Measurements from ENCODE around the gene RASA1.
"Not testable (repeated sequence)": the region's sequence is repeated elsewhere in the genome, so short reads cannot be mapped to it uniquely, and the experiment has no call there.

Gene RASA1

DNA sequence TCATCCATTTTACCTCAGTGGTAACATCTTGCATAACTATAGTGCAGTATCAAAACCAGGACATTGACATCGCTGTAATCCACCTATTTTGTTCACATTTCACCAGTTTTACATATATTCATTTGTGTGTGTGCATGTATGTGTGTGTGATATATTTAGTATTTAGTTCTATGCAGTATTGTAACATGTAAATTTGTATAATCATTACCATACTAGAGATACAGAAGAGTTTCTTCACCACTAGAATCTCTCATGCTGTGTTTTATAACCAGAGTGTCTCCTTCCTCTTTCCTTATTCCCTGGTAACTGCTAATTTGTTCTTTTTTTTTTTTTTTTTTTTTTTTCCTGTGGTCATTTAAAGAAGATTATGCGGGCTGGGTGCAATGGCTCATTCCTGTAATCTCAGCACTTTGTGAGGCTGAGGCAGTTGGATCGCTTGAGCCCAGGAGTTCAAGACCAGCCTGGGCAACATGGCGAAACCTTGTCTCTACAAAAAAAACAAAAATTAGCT lies 11.0 kb downstream of the RASA1 start:
- no peak for FAIRE-seq

DNA sequence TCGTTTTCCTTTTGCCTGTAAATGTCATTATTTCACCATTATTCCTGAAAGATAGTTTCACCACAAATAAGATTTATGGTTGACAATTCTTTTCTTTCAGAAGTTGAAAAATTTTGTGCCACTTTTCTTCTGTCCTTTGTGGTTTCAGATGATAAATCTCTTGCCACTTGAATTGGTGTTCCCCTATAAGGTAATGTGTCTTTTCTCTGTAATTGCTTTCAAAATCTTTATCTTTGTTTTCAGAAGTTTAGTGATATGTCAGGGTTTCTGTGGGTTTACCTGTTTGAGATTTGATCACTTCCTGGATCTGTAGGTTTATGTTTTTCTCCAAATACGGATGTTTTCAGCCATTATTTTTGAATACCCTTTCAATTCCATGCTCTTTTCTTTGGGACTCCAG lies 14.6 kb downstream of the RASA1 start:
- DNase-seq (ENCODE audit: insufficient read length, low spot score) (no peak), FAIRE-seq (no peak)

More for the DNA sequence above, 11.0 kb downstream of the RASA1 start:
- no peak for DNase-seq (ENCODE audit: insufficient read length, low spot score)

DNA sequence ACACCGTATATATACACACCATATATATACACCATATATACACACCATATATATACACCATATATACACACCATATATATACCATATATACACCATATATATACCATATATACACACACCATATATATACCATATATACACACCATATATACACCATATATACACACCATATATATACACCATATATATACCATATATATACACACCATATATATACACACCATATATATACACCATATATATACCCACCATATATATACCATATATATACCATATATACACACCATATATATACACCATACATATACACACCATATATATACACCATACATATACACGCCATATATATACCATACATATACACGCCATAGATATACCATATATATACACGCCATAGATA lies 19.6 kb downstream of the RASA1 start:
- not testable (repeated sequence) for FAIRE-seq; DNase-seq (ENCODE audit: insufficient read length, low spot score)

DNA sequence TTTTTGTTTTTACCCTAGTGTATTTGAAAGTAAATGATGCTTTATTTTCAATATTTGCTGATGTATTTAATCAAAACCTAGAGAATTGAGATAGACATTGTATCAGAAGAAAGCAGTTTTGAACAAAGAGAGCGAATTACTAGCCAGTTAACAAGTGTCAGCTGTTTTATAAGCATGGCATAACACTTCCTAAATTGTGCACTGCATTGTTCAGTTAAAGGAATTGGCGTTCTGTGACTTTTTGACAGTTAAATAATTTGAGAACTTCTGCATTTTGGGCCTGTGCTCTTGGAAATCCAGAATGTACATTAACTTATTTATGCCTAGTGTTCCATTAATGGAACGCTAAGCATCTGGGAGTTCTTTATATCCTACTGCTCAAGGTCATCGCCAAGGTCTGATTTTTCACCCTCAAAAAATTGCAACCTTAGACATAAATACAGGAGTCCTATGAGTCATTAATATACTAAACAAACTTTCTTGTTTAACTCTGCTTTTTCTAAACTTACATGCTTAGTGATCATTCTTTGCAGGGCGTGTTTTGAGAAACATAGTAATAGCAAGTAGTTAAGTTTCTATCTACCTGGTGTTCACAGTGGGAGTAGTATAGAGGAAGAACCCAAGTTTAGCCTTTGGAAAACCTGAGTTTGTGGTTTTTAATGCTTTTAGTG lies 31.1 kb downstream of the RASA1 start:
- no peak for FAIRE-seq
- DNase-seq (ENCODE audit: insufficient read length, low spot score) = no peak

DNA sequence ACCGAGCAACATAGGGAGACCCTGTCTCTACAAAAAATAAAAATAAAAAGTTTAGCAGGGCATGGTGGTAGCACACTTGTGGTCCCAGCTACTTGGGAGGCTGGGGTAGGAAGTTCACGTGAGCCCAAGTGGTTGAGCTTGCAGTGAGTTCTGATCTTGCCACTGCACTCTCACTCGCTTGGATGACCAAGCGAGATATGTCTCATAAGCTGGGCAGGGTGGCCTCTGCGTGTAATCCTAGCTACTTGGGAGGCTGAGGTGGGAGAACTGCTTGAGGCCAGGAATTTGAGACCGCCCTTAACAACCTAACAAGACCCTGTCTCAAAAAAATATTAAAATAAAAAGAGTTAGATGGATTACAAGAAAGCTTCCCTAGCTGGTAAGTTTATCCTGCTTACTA lies 32.5 kb downstream of the RASA1 start:
- no peak for FAIRE-seq
- DNase-seq (ENCODE audit: insufficient read length, low spot score) = no peak

DNA sequence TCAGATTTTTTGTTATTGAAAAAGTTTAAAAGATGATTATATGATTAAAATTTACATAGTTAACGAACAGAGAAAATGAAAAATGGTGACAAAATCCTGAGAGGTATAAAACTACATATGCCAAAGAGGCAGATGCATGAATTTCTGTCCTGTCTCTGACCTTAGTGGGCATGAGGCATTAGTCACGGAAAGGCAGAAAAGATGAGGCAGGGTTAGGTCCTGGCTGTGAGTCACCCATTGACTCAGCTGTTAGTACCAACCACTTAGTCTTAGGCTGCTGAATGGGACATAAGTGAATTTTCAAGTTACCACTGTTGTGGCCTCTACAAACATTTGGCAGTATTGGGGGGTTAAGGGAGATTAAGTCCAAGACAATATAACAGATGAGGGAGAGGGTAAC lies 33.1 kb downstream of the RASA1 start:
- peak; percentile 71 for DNase-seq (ENCODE audit: insufficient read length, low spot score)
- FAIRE-seq = peak; percentile 87

DNA sequence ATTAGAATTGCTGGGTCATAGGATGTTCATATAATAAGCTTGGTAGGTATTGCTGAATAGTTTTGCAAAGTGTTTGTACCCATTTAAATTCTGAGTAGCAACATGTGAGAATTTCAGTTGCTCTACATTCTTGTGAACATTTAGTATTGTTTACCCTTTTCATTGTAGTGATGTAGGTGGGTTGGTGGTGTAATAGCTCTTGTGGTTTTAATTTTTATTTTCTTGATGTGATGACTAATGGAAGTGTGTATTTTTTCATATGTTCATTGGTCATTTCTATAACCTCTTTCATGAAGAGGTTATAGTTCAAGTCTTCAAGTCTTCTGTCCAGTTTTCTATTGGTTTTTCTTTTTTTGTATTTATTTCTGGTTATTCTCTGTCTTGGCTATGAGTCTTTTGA lies 34.4 kb downstream of the RASA1 start:
- DNase-seq (ENCODE audit: insufficient read length, low spot score) = no peak
- no peak for FAIRE-seq

DNA sequence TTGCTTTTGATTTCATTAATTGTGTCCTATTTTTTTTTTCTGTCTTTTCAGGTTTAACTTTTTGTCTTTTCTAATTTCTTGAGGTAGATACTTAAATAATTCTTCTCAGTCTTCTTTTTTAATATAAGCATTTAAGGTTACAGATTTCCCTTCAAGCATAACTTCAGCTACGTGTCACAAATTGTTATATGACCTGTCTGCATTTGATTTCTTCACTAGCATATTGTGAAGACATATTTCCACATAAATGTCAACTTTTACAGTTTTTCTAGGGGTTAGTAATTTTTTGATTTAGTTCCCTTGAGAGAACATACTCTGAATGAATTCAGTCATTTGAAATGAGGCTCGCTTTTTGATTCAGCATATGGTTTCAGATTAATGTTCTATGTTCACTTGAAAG lies 35.6 kb downstream of the RASA1 start:
- no peak for DNase-seq (ENCODE audit: insufficient read length, low spot score)
- FAIRE-seq = no peak

DNA sequence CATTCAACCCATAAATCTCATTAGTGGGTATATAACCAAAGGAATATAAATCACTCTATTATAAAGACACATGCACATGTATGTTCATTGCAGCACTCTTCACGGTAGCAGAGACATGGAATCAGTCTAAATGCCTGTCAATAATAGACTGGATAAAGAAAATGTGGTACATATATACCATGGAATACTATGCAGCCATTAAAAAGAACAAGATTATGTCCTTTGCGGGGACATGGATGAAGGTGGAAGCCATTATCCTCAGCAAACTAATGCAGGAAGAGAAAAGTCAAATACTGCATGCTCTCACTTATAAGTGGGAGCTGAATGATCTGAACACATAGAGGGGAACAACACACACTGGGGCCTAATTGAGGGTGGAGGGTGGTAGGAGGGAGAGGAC lies 38.4 kb downstream of the RASA1 start:
- FAIRE-seq; DNase-seq (ENCODE audit: insufficient read length, low spot score): not testable (repeated sequence)

DNA sequence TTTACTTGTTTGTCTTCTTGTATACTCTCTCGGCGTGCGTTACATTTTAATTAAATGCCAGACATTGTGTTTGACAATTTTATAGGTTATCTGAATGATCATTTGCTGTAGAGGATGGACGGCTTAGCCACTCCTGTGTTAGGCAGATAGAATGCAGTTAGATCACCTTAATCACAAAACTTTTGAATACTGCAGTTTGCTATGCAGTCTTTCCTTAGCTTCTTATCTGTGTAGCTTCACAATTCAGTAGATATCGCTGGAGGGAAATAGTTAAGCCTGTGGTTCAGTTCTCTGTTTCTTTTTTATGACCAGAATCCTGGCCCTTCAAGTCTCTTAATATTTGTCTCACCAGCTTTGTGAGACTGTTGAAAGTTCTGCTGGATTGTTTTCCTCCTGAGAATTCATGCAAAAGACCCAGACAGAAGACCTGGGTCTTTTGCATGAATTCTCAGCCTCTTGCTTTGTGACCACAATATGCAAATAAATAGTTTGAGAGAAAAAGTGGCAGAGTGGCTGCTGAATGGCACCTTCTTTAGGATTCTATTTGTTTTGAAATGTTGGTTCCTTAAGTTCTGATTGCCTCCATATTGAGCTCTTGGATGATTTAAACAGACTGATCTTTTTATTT lies 40.2 kb downstream of the RASA1 start:
- FAIRE-seq (no peak), DNase-seq (ENCODE audit: insufficient read length, low spot score) (no peak)

DNA sequence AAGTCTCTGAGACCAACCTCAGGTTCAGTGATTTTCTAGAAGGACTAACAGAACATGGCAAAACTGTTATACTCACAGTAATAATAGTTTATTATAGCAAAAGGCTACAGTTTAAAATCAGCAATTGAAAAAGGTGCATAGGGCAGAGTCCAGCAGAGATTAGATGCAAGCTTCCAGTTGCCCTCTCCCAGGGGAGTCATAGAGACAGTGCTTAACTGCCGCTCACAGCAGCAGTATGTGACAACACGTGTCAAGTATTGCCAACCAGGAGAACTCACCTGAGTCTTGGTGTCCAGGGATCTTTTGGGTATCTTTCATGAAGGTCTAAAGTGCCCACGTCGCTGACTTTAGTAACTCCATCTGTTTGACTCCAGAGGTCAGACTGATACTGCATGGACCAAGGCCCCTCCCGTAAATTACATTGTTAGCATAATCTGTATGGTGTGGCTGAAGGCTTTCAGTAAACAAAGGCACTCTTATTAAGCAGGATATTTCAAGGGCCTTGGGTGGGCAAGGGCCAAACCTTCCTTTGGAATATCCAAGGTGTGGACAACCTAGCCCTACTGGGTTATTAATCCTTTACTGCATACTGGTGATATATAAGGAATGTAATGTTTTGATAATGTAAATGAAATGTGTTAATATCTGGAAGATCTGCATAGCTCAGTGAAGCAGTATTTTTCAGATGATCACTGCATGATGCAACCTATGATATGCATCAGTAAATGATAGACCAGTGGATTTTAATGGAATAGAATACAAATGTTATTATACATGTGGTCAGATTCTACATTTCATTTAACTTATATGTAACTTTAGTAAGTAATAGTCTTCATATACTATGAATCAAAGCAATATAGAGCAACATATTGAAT lies 44.0 kb downstream of the RASA1 start:
- FAIRE-seq = no peak
- DNase-seq (ENCODE audit: insufficient read length, low spot score) = no peak

DNA sequence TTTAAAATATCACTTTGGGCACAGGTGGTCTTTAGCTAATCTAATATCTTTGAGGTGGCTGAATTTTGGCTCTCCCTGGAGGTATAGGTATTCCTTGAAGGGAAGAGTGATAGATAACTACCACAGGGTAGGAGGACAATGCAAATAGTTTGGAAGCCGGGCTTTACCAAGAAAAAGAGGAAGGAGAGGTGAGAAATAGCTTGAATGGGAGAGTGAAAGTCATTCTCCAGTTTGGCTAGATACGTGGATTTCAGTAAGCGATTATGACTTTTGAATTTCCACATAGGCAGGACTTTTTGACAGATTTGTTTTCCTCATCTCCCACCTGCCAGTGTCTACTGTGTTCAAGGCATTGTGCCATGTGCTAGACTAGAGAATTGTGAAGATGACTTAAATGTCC lies 45.5 kb downstream of the RASA1 start:
- no peak for FAIRE-seq

DNA sequence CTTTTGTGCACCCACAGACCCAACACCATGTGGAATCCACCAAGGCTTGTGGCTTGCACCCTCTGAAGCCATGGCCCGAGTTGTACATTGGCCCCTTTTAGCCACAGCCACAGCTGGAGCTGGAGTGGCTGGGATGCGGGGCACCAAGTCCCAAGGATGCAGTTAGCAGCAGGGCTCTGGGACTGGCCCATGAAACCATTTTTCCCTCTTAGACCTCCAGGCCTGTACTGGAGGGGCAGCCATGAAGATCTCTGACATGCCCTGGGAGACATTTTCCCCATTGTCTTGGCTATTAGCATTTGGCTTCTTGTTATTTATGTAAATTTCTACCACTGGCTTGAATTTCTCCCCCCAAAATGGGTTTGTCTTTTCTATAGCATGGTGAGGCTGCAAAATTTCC lies 51.8 kb downstream of the RASA1 start:
- DNase-seq (ENCODE audit: insufficient read length, low spot score) (no peak), FAIRE-seq (no peak)

More for the DNA sequence above, 45.5 kb downstream of the RASA1 start:
- DNase-seq (ENCODE audit: insufficient read length, low spot score) = no peak

DNA sequence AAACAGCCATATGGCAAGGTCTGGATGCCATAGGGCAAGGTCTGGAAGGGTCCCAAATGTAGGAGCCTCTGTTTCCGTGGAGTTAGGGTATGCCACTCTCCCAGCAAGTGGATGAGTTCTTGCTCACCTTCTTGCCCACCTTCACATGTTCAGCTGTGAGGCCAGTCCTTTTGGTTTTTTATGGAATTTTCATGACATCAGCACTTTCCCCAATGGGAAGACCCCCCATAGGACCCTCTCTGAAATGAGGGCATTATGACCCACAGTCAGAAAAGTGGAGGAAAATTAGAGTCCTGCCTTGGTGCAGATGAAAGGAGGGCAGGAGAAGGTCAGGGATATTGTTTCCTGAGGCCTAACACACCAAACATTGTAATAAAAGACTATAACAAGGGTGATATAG lies 53.9 kb downstream of the RASA1 start:
- no peak for FAIRE-seq
- DNase-seq (ENCODE audit: insufficient read length, low spot score) = no peak

DNA sequence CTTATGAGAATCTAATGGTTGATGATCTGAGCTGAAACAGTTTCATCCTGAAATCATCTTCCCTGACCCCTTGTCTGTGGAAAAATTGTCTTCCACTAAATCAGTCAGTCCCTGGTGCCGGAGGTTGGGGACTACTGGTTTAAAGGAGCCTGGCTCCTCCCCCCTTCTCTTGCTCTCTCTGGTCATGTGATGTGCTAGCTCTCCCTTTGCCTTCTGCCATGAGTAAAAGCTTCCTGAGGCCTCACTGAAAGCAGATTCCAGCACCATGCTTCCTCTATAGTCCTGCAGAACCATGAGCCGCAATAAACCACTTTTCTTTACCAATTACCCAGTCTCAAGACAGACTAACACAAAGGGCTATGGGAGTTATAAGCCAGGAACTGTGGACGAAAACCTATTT lies 54.7 kb downstream of the RASA1 start:
- DNase-seq (ENCODE audit: insufficient read length, low spot score) (no peak), FAIRE-seq (no peak)

DNA sequence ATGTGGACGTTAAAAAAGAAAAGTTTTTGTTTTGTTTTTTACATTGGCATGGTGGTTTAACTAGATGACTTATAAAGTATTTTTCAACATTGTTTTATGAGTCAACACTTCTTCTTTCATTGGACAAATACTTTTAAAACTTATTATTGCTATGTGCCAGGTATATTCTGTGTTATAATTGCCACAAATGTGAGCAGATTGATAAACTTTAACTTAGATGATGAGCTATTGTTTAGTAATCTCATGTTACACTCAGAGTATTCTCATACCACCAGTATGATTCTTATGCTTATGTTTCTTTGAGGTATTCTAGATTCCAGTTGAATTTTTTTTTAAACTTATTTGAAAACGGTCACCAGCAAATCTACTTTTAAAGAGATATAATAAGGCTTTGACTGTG lies 60.3 kb downstream of the RASA1 start:
- FAIRE-seq (no peak), DNase-seq (ENCODE audit: insufficient read length, low spot score) (no peak)

DNA sequence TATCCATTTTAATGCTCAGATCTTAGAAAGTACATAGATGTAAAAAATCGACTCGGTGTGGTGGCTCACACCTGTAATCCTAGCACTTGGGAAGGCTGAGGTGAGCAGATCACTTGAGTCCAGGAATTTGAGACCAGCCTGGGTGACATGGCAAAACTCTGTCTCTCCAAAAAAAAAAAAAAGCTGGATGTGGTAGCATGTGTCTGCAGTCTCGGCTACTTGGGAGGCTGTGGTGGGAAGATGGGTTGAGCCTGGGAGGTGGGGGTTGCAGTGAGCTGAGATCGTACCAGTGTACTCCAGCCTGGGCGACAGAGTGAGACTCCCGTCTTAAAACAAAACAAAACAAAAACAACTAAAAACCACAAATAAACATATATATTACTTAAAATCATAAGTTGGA lies 61.4 kb downstream of the RASA1 start:
- FAIRE-seq = no peak

DNA sequence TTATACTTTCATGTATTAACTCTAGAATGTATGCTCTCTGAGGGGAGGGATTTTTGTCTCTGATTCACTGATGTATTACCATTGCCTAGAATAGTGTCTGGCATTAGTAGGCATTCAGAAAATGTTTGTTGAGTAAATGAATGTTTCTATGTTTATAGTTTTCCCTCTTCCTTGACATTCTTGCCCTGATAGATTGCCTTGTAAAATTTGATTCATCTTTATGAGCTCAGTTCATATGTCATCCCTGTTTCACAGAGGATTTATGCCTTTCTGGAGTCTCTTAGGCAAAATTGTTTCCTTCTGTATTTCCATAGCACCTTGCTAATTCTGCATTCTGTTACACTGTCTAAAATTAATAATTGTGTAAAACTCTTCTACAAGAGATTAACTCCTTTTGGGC lies 72.3 kb downstream of the RASA1 start:
- FAIRE-seq (no peak), DNase-seq (ENCODE audit: insufficient read length, low spot score) (peak; percentile 9)

More for the DNA sequence above, 61.4 kb downstream of the RASA1 start:
- DNase-seq (ENCODE audit: insufficient read length, low spot score) = no peak

DNA sequence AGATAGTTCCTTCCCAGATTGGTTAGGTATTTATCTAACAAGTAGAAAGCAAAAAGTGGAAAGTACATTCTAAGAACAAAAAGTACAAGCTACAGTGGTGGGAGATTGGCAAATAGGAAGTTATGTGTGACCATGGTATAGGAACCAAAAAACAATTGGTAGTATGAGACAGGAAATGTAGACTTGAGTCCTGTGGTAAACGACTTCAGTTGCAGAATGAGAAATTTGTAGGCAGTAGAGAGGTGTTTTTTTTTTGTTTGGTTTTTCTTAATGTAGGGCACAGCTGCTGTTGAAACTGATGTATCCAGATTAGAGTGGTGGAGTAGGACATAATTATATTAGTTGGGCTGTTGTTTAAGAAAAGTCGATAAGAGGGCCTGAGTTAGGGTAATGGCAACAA lies 73.0 kb downstream of the RASA1 start:
- DNase-seq (ENCODE audit: insufficient read length, low spot score) (no peak), FAIRE-seq (no peak)

DNA sequence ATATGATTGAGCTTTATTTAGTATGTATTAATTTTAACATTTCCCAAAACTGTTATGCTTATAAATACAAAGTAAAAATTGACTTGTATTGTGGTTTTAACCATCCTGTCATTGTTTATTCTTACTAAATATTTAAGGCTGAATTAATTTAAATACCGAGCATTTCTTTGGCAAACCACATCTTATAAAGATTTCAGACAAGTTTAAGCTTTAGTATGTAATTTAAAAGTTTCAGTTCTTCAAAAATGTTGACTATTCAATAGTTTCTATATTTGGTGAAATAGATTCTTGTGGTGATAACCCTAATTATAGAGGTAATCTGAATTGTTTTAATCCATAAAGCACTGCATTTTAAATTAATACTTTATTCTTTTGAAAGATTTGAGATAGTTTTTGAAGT lies 79.6 kb downstream of the RASA1 start:
- DNase-seq (ENCODE audit: insufficient read length, low spot score) = no peak
- no peak for FAIRE-seq

DNA sequence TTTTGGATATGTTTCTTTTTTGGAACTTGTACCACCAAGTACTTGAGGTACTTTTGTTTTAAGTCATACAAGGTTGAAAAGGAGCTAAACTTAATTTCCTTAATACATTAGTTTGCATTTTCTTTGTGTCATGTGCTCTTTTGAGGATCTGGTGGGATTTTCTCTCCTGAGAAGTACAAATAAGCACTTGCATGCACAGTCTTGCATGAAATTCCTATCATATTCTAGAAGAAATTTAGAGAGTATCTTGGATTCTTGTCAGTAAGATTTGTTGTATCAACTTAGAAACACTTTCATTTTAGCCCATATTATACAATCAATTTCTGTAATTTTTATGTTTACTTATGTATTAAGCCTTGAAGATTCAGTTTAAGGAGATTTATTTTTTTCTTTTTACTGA lies 80.2 kb downstream of the RASA1 start:
- DNase-seq (ENCODE audit: insufficient read length, low spot score) = no peak

More for the DNA sequence above, 80.2 kb downstream of the RASA1 start:
- no peak for FAIRE-seq
